H1 (cell line): ENCODE results near the gene USP37. TPM values are rescaled to one million over a fixed set of nuclear protein-coding genes. Genes with fewer than 3 reads are reported as not detected.

ENCODE experiments used
- CTCF ChIA-PET: fragments of 300-600 bp; sonication (Branson Sonifier 250); formaldehyde crosslinking; loops from one replicate; lab custom pipeline; 2021; ENCODE audit not compliant: partially characterized antibody; lab: Charles Lee
- POLR2A ChIA-PET: fragments of 300-600 bp; sonication (Branson Sonifier 250); formaldehyde crosslinking; loops from one replicate; lab custom pipeline; 2021; ENCODE audit warnings: inconsistent platforms; ENCODE audit not compliant: partially characterized antibody; lab: Charles Lee
- DNase-seq, 2 experiments: peaks; one replicate each; pipeline versions ENCODE4 v3.0.0 to v3.0.0-alpha.2; 2010 to 2022; ENCODE audit warnings: low spot score in 2 of 2, low read depth in 1 of 2, mixed read lengths in 1 of 2
- FAIRE-seq: peaks from 2 replicates; lab custom pipeline; 2011; peaks lifted over from hg19 to GRCh38; lab: Jason Lieb, UNC
- H2AFZ ChIP-seq: 2 replicates; pipeline ENCODE4 v1.8.1; 2012; ENCODE audit warnings: low read length, inconsistent platforms
- H2AK5ac ChIP-seq: 2 replicates; pipeline ENCODE4 v1.6.1; 2013; ENCODE audit warnings: low read depth, low read length
- H2BK120ac ChIP-seq: replicated peaks from 2 replicates; pipeline ENCODE3; 2013; ENCODE audit warnings: low read depth, low read length, inconsistent platforms
- H2BK12ac ChIP-seq: 2 replicates; pipeline ENCODE4 v1.6.1; 2013; ENCODE audit warnings: low read depth, low read length
- H2BK15ac ChIP-seq: 2 replicates; pipeline ENCODE4 v1.6.1; 2013; ENCODE audit warnings: low read length
- H2BK20ac ChIP-seq: 2 replicates; pipeline ENCODE4 v1.6.1; 2013; ENCODE audit warnings: low read length
- H2BK5ac ChIP-seq: 2 replicates; pipeline ENCODE4 v1.6.1; 2013; ENCODE audit warnings: low read depth, low read length
- H3K14ac ChIP-seq: 2 replicates; pipeline ENCODE4 v1.6.1; 2013; ENCODE audit warnings: inconsistent platforms; ENCODE audit not compliant: insufficient read length
- H3K18ac ChIP-seq: 2 replicates; pipeline ENCODE4 v1.6.1; 2013; ENCODE audit warnings: low read length; ENCODE audit errors: extremely low read depth
- H3K23ac ChIP-seq: 2 replicates; pipeline ENCODE4 v1.6.1; 2013; ENCODE audit warnings: inconsistent platforms; ENCODE audit not compliant: insufficient read length
- H3K23me2 ChIP-seq: 2 replicates; pipeline ENCODE4 v1.6.1; 2013; ENCODE audit warnings: low read depth, low read length
- H3K27ac ChIP-seq: 2 replicates; pipeline ENCODE4 v1.6.1; 2011; ENCODE audit warnings: low read depth, low read length, inconsistent platforms
- H3K27me3 ChIP-seq, 4 experiments: replicated peaks in 1 of 4; 1 replicate in 1 of 4; 2 replicates in 3 of 4; pipeline versions ENCODE4 v1.6.1 to v1.8.1; 2011 to 2013; ENCODE audit warnings: low read length in 3 of 4, mild to moderate bottlenecking in 3 of 4, inconsistent platforms in 2 of 4, mixed read lengths in 2 of 4, moderate library complexity in 1 of 4; ENCODE audit not compliant: control insufficient read depth in 3 of 4, insufficient read depth in 3 of 4; ENCODE audit errors: extremely low read depth in 1 of 4
- H3K36me3 ChIP-seq, 4 experiments: 2 replicates each; pipeline versions ENCODE4 v1.6.1 to v1.8.1; 2011 to 2013; ENCODE audit warnings: mild to moderate bottlenecking in 4 of 4, low read length in 3 of 4, moderate library complexity in 2 of 4, control low read depth in 1 of 4, inconsistent platforms in 1 of 4; ENCODE audit not compliant: insufficient read depth in 4 of 4, control insufficient read depth in 2 of 4
- H3K4ac ChIP-seq: replicated peaks from 2 replicates; pipeline ENCODE3; 2013; ENCODE audit warnings: low read length, low read depth, mixed read lengths, inconsistent platforms; ENCODE audit not compliant: insufficient read length
- H3K4me1 ChIP-seq, 4 experiments: replicated peaks in 1 of 4; 1 replicate in 1 of 4; 2 replicates in 3 of 4; pipeline versions ENCODE4 v1.6.1 to v1.8.1; 2011 to 2013; ENCODE audit warnings: low read length in 3 of 4, inconsistent platforms in 2 of 4, mixed read lengths in 1 of 4; ENCODE audit not compliant: insufficient read depth in 4 of 4, control insufficient read depth in 3 of 4
- H3K4me2 ChIP-seq, 2 experiments: 2 replicates each; pipeline versions ENCODE4 v1.6.1 to v1.8.1; 2011 to 2013; ENCODE audit warnings: low read depth in 2 of 2, low read length in 2 of 2, control low read depth in 1 of 2, inconsistent platforms in 1 of 2, mild to moderate bottlenecking in 1 of 2; ENCODE audit not compliant: insufficient read depth in 1 of 2
- H3K4me3 ChIP-seq, 4 experiments: fragments of 200-600, 300-600 bp in 1 of 4; sonication (generic), shearing (Covaris generic), sonication (Bioruptor Twin) in 1 of 4; 2 replicates each; pipeline versions ENCODE4 v1.5.1 to v1.8.1; 2011 to 2016; ENCODE audit warnings: low read length in 4 of 4, low read depth in 3 of 4, control low read depth in 2 of 4, inconsistent platforms in 2 of 4, mild to moderate bottlenecking in 2 of 4, mixed read lengths in 1 of 4, moderate library complexity in 1 of 4; ENCODE audit not compliant: insufficient read depth in 2 of 4; ENCODE audit errors: extremely low read depth in 1 of 4
- H3K56ac ChIP-seq: replicated peaks from 2 replicates; pipeline ENCODE3; 2013; ENCODE audit warnings: low read depth, mild to moderate bottlenecking, mixed read lengths, low read length, inconsistent platforms; ENCODE audit not compliant: insufficient read length
- H3K79me1 ChIP-seq: 2 replicates; pipeline ENCODE4 v1.6.1; 2013; ENCODE audit warnings: low read depth, low read length, control low read depth
- H3K79me2 ChIP-seq, 2 experiments: 2 replicates each; pipeline versions ENCODE4 v1.6.1 to v1.8.1; 2012 to 2013; ENCODE audit warnings: low read length in 2 of 2, mild to moderate bottlenecking in 2 of 2, inconsistent platforms in 1 of 2; ENCODE audit not compliant: insufficient read depth in 2 of 2, control insufficient read depth in 1 of 2
- H3K9ac ChIP-seq, 4 experiments: replicated peaks in 1 of 4; 1 replicate in 1 of 4; 2 replicates in 3 of 4; pipeline versions ENCODE4 v1.6.1 to v1.8.1; 2011 to 2013; ENCODE audit warnings: low read depth in 3 of 4, low read length in 3 of 4, control low read depth in 2 of 4, mild to moderate bottlenecking in 2 of 4, moderate library complexity in 2 of 4, inconsistent platforms in 1 of 4; ENCODE audit errors: extremely low read depth in 1 of 4
- H3K9me3 ChIP-seq, 2 experiments: 2 replicates each; pipeline versions ENCODE4 v1.6.1 to v1.8.1; 2012 to 2013; ENCODE audit warnings: mild to moderate bottlenecking in 2 of 2, moderate library complexity in 2 of 2, control low read depth in 1 of 2, inconsistent platforms in 1 of 2, low read depth in 1 of 2, low read length in 1 of 2, mixed read lengths in 1 of 2; ENCODE audit not compliant: insufficient read depth in 2 of 2
- H4K20me1 ChIP-seq, 2 experiments: replicated peaks in 1 of 2; 2 replicates each; pipeline versions ENCODE3 to v1.8.1; 2011 to 2013; ENCODE audit warnings: inconsistent platforms in 2 of 2, low read length in 2 of 2, mild to moderate bottlenecking in 1 of 2; ENCODE audit not compliant: insufficient read depth in 2 of 2, control insufficient read depth in 1 of 2
- H4K5ac ChIP-seq: 2 replicates; pipeline ENCODE4 v1.6.1; 2013; ENCODE audit warnings: low read length, low read depth, mixed read lengths, inconsistent platforms; ENCODE audit not compliant: insufficient read length
- H4K8ac ChIP-seq: 2 replicates; pipeline ENCODE4 v1.8.0; 2013; ENCODE audit warnings: mild to moderate bottlenecking, moderate library complexity, low read length, inconsistent platforms; ENCODE audit not compliant: insufficient read depth; ENCODE audit errors: extremely low read depth
- H4K91ac ChIP-seq: replicated peaks from 2 replicates; pipeline ENCODE3; 2013; ENCODE audit warnings: low read length, mixed read lengths, inconsistent platforms; ENCODE audit not compliant: insufficient read length
- ASH2L ChIP-seq: fragments of 200-600, 300-600 bp; sonication (generic); IDR thresholded peaks from one replicate; pipeline ENCODE4 v1.7.1; 2017; ENCODE audit warnings: low read length
- BRCA1 ChIP-seq: IDR thresholded peaks from 2 replicates; pipeline ENCODE4 v1.6.1; 2012; ENCODE audit warnings: low read depth, low read length, improper control_type of control experiment
- CEBPB ChIP-seq: IDR thresholded peaks from 2 replicates; pipeline ENCODE4 v1.6.1; 2012; ENCODE audit warnings: low read depth, low read length
- CTBP2 ChIP-seq: IDR thresholded peaks from 2 replicates; pipeline ENCODE4 v1.7.0; 2011; ENCODE audit warnings: borderline replicate concordance, mild to moderate bottlenecking, moderate library complexity, mixed read lengths, low read length; ENCODE audit not compliant: insufficient read depth, insufficient read length
- HDAC6 ChIP-seq: IDR thresholded peaks from one replicate; pipeline ENCODE4 v1.7.1; 2012; ENCODE audit warnings: low read depth, mild to moderate bottlenecking, inconsistent platforms, low read length, moderate library complexity
- SIRT6 ChIP-seq: IDR thresholded peaks from one replicate; pipeline ENCODE4 v1.7.1; 2012; ENCODE audit warnings: low read length, inconsistent platforms
- SUZ12 ChIP-seq: fragments of 200-600 bp; sonication (generic); IDR thresholded peaks from 2 replicates; pipeline ENCODE4 v1.6.1; 2012; ENCODE audit warnings: mild to moderate bottlenecking, inconsistent platforms, low read length, moderate library complexity, mixed read lengths
- TBP ChIP-seq: IDR thresholded peaks from 2 replicates; pipeline ENCODE4 v1.6.1; 2011; ENCODE audit warnings: low read depth, low read length, improper control_type of control experiment
- polyA plus RNA-seq, 7 experiments: library from polyadenylated mRNA; depleted of rRNA in 3 of 7; stranded (reverse) in 5 of 7; unstranded in 2 of 7; fragments of >200 nt in 5 of 7; fragments of 200-250 nt in 2 of 7; gene quantifications; 1 replicate in 5 of 7; 2 replicates in 1 of 7; 4 replicates in 1 of 7; pipeline versions ENCODE4 v1.2.1 to v1.2.3, GENCODE V29; 2011 to 2013; ENCODE audit warnings: missing spikeins in 2 of 7, mixed read lengths in 2 of 7
- total RNA-seq: library from RNA; stranded (reverse); fragmentation: NEBNext Ultra II Directional; extraction: Animal tissue kit (Norgen Biotek cat#: 25700); gene quantifications from 2 replicates; pipeline ENCODE4 v1.2.1, GENCODE V29; 2021
- TF ChIP-seq, protein P1 (sequence below): IDR thresholded peaks from 2 replicates; pipeline ENCODE4 v1.6.1; 2011; ENCODE audit warnings: low read length, improper control_type of control experiment
- TF ChIP-seq, protein P2 (sequence below): IDR thresholded peaks from 2 replicates; pipeline ENCODE4 v1.6.1; 2011; ENCODE audit warnings: low read depth, mild to moderate bottlenecking, low read length; ENCODE audit not compliant: insufficient read depth
- TF ChIP-seq, protein P3 (sequence below): IDR thresholded peaks from 2 replicates; pipeline ENCODE4 v1.6.1; 2012; ENCODE audit warnings: inconsistent platforms

The USP37 gene
- total and polyA plus RNA-seq, 2 of the 8 experiments (the other 6 are each of a cell fraction or from before 2014, with no cell fraction given), result 3.8 to 29.1 TPM

DNA sequence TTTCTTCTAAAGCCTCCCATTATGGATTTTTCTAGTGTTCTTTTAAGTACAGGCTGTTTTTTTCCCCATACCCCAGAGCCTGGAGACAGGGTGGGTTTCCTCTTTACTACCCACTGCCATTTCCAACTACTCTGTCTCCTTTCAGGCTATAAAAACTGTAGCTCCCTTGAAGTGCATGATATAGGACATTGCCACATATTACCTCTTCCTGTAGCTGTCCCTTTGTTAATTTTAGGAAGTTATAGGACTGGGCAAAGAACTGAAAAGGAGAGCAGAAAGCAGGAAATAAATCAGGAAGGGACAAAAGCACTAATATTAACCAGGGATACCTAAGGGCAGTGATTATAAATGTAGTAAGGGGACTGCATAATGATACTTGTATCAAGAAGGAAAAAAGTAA is 95.2 kb downstream of the USP37 start:
- H3K27ac ChIP-seq, result no peak overlapping the region
- H3K23me2 ChIP-seq, result no peaks in the 10 kb centered on the region
- FAIRE-seq (no peak), DNase-seq (no peak)
- H4K91ac ChIP-seq, result no peak overlapping the region
- H4K8ac ChIP-seq, result no peak overlapping the region
- POLR2A ChIA-PET, result no interaction called here
- H2BK20ac ChIP-seq, result no peak overlapping the region
- no peak overlapping the region for H2BK120ac ChIP-seq
- no peak overlapping the region for H4K5ac ChIP-seq
- no peak overlapping the region for H3K4ac ChIP-seq
- H2AK5ac ChIP-seq, result no peak overlapping the region
- H3K36me3 ChIP-seq, result peaks cover 13 to 46% (median 22%) of the 10 kb centered on the region in 4 experiments
- H4K20me1 ChIP-seq, result no peaks in the 10 kb centered on the region
- no peak overlapping the region for H3K4me3 ChIP-seq
- no peak overlapping the region for H2BK5ac ChIP-seq
- no peak overlapping the region for H3K9ac ChIP-seq
- no peak overlapping the region for H3K56ac ChIP-seq
- no peaks in the 10 kb centered on the region for H3K9me3 ChIP-seq
- no peaks in the 10 kb centered on the region for H3K79me2 ChIP-seq
- no peak overlapping the region for H2AFZ ChIP-seq
- no peak for TF ChIP-seq CTBP2
- no peak for TF ChIP-seq TBP
- TF ChIP-seq, protein P1, sequence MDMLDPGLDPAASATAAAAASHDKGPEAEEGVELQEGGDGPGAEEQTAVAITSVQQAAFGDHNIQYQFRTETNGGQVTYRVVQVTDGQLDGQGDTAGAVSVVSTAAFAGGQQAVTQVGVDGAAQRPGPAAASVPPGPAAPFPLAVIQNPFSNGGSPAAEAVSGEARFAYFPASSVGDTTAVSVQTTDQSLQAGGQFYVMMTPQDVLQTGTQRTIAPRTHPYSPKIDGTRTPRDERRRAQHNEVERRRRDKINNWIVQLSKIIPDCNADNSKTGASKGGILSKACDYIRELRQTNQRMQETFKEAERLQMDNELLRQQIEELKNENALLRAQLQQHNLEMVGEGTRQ, result no peak
- TF ChIP-seq SUZ12, result no peak
- TF ChIP-seq ASH2L, result no peak
- no peak for TF ChIP-seq CEBPB
- TF ChIP-seq HDAC6, result no peak
- TF ChIP-seq, protein P2, sequence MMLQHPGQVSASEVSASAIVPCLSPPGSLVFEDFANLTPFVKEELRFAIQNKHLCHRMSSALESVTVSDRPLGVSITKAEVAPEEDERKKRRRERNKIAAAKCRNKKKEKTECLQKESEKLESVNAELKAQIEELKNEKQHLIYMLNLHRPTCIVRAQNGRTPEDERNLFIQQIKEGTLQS, result no peak
- TF ChIP-seq, protein P3, sequence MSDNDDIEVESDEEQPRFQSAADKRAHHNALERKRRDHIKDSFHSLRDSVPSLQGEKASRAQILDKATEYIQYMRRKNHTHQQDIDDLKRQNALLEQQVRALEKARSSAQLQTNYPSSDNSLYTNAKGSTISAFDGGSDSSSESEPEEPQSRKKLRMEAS, result no peak
- TF ChIP-seq SIRT6, result no peak
- TF ChIP-seq BRCA1, result no peak
- H3K27me3 ChIP-seq, result no peaks in the 10 kb centered on the region
- H3K23ac ChIP-seq, result no peak overlapping the region
- H2BK12ac ChIP-seq, result no peak overlapping the region
- no peaks in the 10 kb centered on the region for H3K79me1 ChIP-seq
- H3K18ac ChIP-seq, result no peak overlapping the region
- no peaks in the 10 kb centered on the region for H3K4me1 ChIP-seq
- no peak overlapping the region for H2BK15ac ChIP-seq
- CTCF ChIA-PET, result no interaction called here
- H3K4me2 ChIP-seq, result no peak overlapping the region
- no peak overlapping the region for H3K14ac ChIP-seq
